ENCODE results near the gene RUNDC3A.

Gene RUNDC3A

GRCh38 chr17:44308320-44308818 is at the start of gene RUNDC3A:
Gene RUNDC3A (plus strand): TSS chr17:44308601. CDS start chr17:44308833, 232 bp downstream.
- DNase-seq = peak; percentile 79

GRCh38 chr17:44258811-44259351 is 49.5 kb upstream of the RUNDC3A start:
- DNase-seq = no peak

GRCh38 chr17:44260296-44260695 is 48.1 kb upstream of the RUNDC3A start:
- no peak for DNase-seq

- DNase-seq = no peak
These were observed 45.7 kb upstream of the RUNDC3A start for GRCh38 chr17:44262654-44263225.

GRCh38 chr17:44263345-44263902 is 45.0 kb upstream of the RUNDC3A start:
- DNase-seq = no peak

- no peak for DNase-seq
These were observed 41.8 kb upstream of the RUNDC3A start for GRCh38 chr17:44266402-44267164.

- DNase-seq = no peak
These were observed 41.3 kb upstream of the RUNDC3A start for GRCh38 chr17:44267165-44267455.

GRCh38 chr17:44267818-44268490 is 40.4 kb upstream of the RUNDC3A start, which contains the start of gene SLC4A1:
Gene SLC4A1 (minus strand): TSS chr17:44268135. CDS start chr17:44262866, 5,269 bp downstream.
- DNase-seq = no peak

GRCh38 chr17:44268709-44269534 is 39.5 kb upstream of the RUNDC3A start:
- no peak for DNase-seq

- DNase-seq = no peak
These were observed 38.7 kb upstream of the RUNDC3A start for GRCh38 chr17:44269535-44270240.

- no peak for DNase-seq
These were observed 36.0 kb upstream of the RUNDC3A start for GRCh38 chr17:44272321-44272951.

- no peak for DNase-seq
These were observed 35.4 kb upstream of the RUNDC3A start for GRCh38 chr17:44272954-44273353.

GRCh38 chr17:44273607-44274006 is 34.8 kb upstream of the RUNDC3A start:
- DNase-seq = no peak

GRCh38 chr17:44277976-44278375 is 30.4 kb upstream of the RUNDC3A start:
- peak; percentile 4 for DNase-seq

- no peak for DNase-seq
These were observed 29.1 kb upstream of the RUNDC3A start for GRCh38 chr17:44279346-44279665.

GRCh38 chr17:44279666-44280391 is 28.6 kb upstream of the RUNDC3A start:
- DNase-seq = peak; percentile 63

GRCh38 chr17:44280392-44280937 is 27.9 kb upstream of the RUNDC3A start:
- no peak for DNase-seq

GRCh38 chr17:44281570-44281969 is 26.8 kb upstream of the RUNDC3A start:
- no peak for DNase-seq

- no peak for DNase-seq
These were observed 26.1 kb upstream of the RUNDC3A start for GRCh38 chr17:44282264-44282663.

- no peak for DNase-seq
These were observed 24.9 kb upstream of the RUNDC3A start for GRCh38 chr17:44283344-44284023.
